Right lobe of liver (tissue), 4 donors: Measurements from ENCODE around the gene ATP6V0B.

Experiments used
- POLR2A ChIP-seq: fragments of 450-650 bp; IDR thresholded peaks from one replicate; pipeline ENCODE4 v1.6.1; 2017; ENCODE audit warnings: antibody characterized with exemption, mild to moderate bottlenecking
- TF ChIP-seq, protein P1 (sequence below), 4 donors: fragments of 200-600 bp in 3 of 4; fragments of 450-650 bp in 1 of 4; IDR thresholded peaks; one replicate each; pipeline versions ENCODE4 v1.5.1 to v1.8.0; 2016 to 2022; ENCODE audit warnings: antibody characterized with exemption in 4 of 4, mild to moderate bottlenecking in 2 of 4
- donor health status: DM: no; HTN: no; CAD: no.
- donor health status: DM: no; HTN: no; CAD: no.
- donor health status: DM: no; HTN: yes; CAD: no.

DNA sequence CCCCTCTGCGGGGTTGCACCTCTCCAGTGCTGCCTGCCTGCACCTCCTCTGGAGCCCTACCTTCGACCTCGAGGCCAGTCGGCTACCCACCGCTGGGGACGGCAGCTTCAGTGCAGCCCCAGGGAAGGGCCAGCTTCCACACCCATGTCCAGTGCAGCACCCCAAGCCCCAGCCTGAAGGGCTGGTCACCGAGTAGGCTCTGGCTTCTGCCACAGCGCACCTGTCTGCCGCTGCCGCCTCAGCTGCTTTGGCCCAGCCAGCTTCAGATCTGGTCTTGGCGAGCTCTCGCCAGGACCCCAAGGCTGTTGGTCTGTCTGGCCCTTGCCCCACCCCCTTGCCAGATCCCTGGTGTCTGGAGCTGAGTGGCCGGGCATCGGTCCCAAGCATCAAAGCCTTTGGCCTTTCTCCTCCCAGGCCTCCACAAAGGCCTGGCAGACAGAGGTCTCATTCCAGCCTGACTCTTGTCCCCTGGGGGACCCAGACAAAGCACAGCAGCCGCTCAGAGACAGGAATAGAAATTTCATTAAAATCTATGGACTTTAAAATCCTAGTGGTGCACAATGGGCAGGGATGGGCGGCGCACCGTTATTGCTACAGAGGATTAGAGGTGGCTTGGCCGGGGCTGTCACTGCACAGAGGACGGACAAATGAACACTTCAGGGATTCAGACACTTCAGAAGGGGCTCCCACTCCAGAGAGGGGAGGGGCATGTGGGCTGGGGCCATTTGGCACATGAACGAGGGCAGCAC is 21.4 kb downstream of the ATP6V0B start:
- TF ChIP-seq, protein P1, sequence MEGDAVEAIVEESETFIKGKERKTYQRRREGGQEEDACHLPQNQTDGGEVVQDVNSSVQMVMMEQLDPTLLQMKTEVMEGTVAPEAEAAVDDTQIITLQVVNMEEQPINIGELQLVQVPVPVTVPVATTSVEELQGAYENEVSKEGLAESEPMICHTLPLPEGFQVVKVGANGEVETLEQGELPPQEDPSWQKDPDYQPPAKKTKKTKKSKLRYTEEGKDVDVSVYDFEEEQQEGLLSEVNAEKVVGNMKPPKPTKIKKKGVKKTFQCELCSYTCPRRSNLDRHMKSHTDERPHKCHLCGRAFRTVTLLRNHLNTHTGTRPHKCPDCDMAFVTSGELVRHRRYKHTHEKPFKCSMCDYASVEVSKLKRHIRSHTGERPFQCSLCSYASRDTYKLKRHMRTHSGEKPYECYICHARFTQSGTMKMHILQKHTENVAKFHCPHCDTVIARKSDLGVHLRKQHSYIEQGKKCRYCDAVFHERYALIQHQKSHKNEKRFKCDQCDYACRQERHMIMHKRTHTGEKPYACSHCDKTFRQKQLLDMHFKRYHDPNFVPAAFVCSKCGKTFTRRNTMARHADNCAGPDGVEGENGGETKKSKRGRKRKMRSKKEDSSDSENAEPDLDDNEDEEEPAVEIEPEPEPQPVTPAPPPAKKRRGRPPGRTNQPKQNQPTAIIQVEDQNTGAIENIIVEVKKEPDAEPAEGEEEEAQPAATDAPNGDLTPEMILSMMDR (IDR thresholded peaks at IDR 0.05), result no peak
- no peak for TF ChIP-seq POLR2A
